A549 (cell line): ENCODE results near the gene TCN2. TPM values are rescaled to one million over a fixed set of nuclear protein-coding genes. Genes with fewer than 3 reads are reported as not detected.

Experiments used
- ATAC-seq, 2 experiments: fragments of 200-7000 bp in 1 of 2; fragments of >200 bp in 1 of 2; cut with Nextera tagmentation in 1 of 2; cut with Tn5 transposase in 1 of 2; 3 replicates each; pipeline versions ENCODE4 v1.8.0 to v1.9.1; 2018 to 2020; ENCODE audit warnings: mild to moderate bottlenecking in 1 of 2, moderate library complexity in 1 of 2
- CTCF ChIA-PET: fragments of 300-600 bp; sonication (Branson Sonifier 250); formaldehyde crosslinking; extraction: SDS; loops from one replicate; lab custom pipeline; 2021; ENCODE audit warnings: antibody characterized with exemption, inconsistent platforms; lab: Yijun Ruan, JAX
- POLR2A ChIA-PET: fragments of 350-600 bp; formaldehyde crosslinking; extraction: SDS; loops from one replicate; lab custom pipeline; 2021; ENCODE audit warnings: antibody characterized with exemption, inconsistent platforms; lab: Yijun Ruan, JAX
- DNase-seq, 2 experiments: peaks; one replicate each; pipeline versions ENCODE4 v3.0.0 to v3.0.0-alpha.2; 2011 to 2016; ENCODE audit warnings: low read depth in 1 of 2, low spot score in 1 of 2
- FAIRE-seq: peaks from 2 replicates; lab custom pipeline; 2011; peaks lifted over from hg19 to GRCh38; lab: Jason Lieb, UNC
- H3K27ac ChIP-seq, 2 experiments: fragments of >200 bp; sonication (Bioruptor Twin); formaldehyde crosslinking; 3 replicates each; pipeline ENCODE4 v1.5.1; 2016 to 2017
- H3K4me1 ChIP-seq: fragments of >200 bp; sonication (Bioruptor Twin); formaldehyde crosslinking; 3 replicates; pipeline ENCODE4 v1.6.1; 2016
- H3K4me2 ChIP-seq: fragments of >200 bp; sonication (Bioruptor Twin); formaldehyde crosslinking; 3 replicates; pipeline ENCODE4 v1.6.1; 2016
- H3K4me3 ChIP-seq: fragments of >200 bp; sonication (Bioruptor Twin); formaldehyde crosslinking; 3 replicates; pipeline ENCODE4 v1.5.1; 2016
- H3K9me3 ChIP-seq: fragments of >200 bp; sonication (Bioruptor Twin); formaldehyde crosslinking; 3 replicates; pipeline ENCODE4 v1.6.1; 2016
- CEBPB ChIP-seq, 2 experiments: fragments of >200 bp in 1 of 2; sonication (Bioruptor Twin) in 1 of 2; formaldehyde crosslinking in 1 of 2; IDR thresholded peaks; 2 replicates each; pipeline ENCODE4 v1.6.1; 2012 to 2016
- CHD2 ChIP-seq: fragments of 150-350 bp; IDR thresholded peaks from 2 replicates; pipeline ENCODE4 v1.6.1; 2014; ENCODE audit warnings: low read length; ENCODE audit not compliant: partially characterized antibody
- E2F6 ChIP-seq: IDR thresholded peaks from 2 replicates; pipeline ENCODE4 v1.6.1; 2012; ENCODE audit warnings: low read depth, borderline replicate concordance
- EHMT2 ChIP-seq: fragments of 200-600 bp; sonication (generic); IDR thresholded peaks from 2 replicates; pipeline ENCODE4 v1.6.1; 2016; ENCODE audit warnings: antibody characterized with exemption, low read depth, mild to moderate bottlenecking, moderate library complexity
- EP300 ChIP-seq, 2 experiments: fragments of >200 bp; sonication (Bioruptor Twin); formaldehyde crosslinking; IDR thresholded peaks; 2 replicates in 1 of 2; 3 replicates in 1 of 2; pipeline ENCODE4 v1.6.1; 2016 to 2017
- FOXS1 ChIP-seq: fragments of 250-450 bp; sonication (Bioruptor Pico); IDR thresholded peaks from 2 replicates; pipeline ENCODE4 v1.5.0; 2020; ENCODE audit warnings: mild to moderate bottlenecking, moderate library complexity
- GATA3 ChIP-seq: IDR thresholded peaks from 2 replicates; pipeline ENCODE4 v1.6.1; 2012; ENCODE audit warnings: borderline replicate concordance
- HEYL ChIP-seq: fragments of 250-450 bp; sonication (Bioruptor Pico); IDR thresholded peaks from 2 replicates; pipeline ENCODE4 v1.8.0; 2021; ENCODE audit warnings: mild to moderate bottlenecking, moderate library complexity
- HOXA7 ChIP-seq: fragments of 250-450 bp; sonication (Bioruptor Pico); IDR thresholded peaks from 2 replicates; pipeline ENCODE4 v1.5.0; 2020; ENCODE audit warnings: mild to moderate bottlenecking, moderate library complexity
- HOXB5 ChIP-seq: fragments of 250-450 bp; sonication (Bioruptor Pico); IDR thresholded peaks from 2 replicates; pipeline ENCODE4 v1.5.0; 2020; ENCODE audit warnings: mild to moderate bottlenecking, moderate library complexity
- MAZ ChIP-seq: fragments of 150-350 bp; IDR thresholded peaks from 2 replicates; pipeline ENCODE4 v1.6.1; 2014; ENCODE audit warnings: antibody characterized with exemption, low read depth, low read length, borderline replicate concordance
- NPAS2 ChIP-seq: fragments of 250-450 bp; sonication (Bioruptor Pico); IDR thresholded peaks from 2 replicates; pipeline ENCODE4 v1.8.0; 2022; ENCODE audit warnings: mild to moderate bottlenecking, moderate library complexity, borderline replicate concordance
- POLR2A ChIP-seq: IDR thresholded peaks from 2 replicates; pipeline ENCODE4 v1.6.1; 2012; ENCODE audit warnings: mild to moderate bottlenecking, low read length
- RAD21 ChIP-seq, 2 experiments: fragments of >200 bp in 1 of 2; sonication (Bioruptor Twin) in 1 of 2; formaldehyde crosslinking in 1 of 2; IDR thresholded peaks in 1 of 2; conservative IDR thresholded peaks in 1 of 2; 2 replicates in 1 of 2; 3 replicates in 1 of 2; pipeline ENCODE4 v1.6.1; 2012 to 2018; ENCODE audit warnings: inconsistent platforms in 1 of 2
- RFX5 ChIP-seq: fragments of 450-650 bp; IDR thresholded peaks from 2 replicates; pipeline ENCODE4 v1.7.1; 2014; ENCODE audit warnings: antibody characterized with exemption, mild to moderate bottlenecking, moderate library complexity
- SREBF2 ChIP-seq: fragments of 450-650 bp; IDR thresholded peaks from 2 replicates; pipeline ENCODE4 v1.6.1; 2014; ENCODE audit warnings: mild to moderate bottlenecking, moderate library complexity
- ZNF302 ChIP-seq: fragments of 250-450 bp; sonication (Bioruptor Pico); IDR thresholded peaks from 2 replicates; pipeline ENCODE4 v1.9.0; 2021; ENCODE audit warnings: inconsistent platforms, mild to moderate bottlenecking, moderate library complexity
- ZSCAN20 ChIP-seq: fragments of 250-450 bp; sonication (Bioruptor Pico); IDR thresholded peaks from 2 replicates; pipeline ENCODE4 v1.8.0; 2022; ENCODE audit warnings: mild to moderate bottlenecking, moderate library complexity
- WGBS: methylation state at CpG from one replicate; pipeline ENCODE4 v1.1.6; 2017; ENCODE audit errors: missing lambda C conversion rate; 5-methylcytosine and 5-hydroxymethylcytosine counted together
- polyA plus RNA-seq, 4 experiments: library from polyadenylated mRNA; depleted of rRNA in 3 of 4; stranded (reverse); fragments of >200 nt; fragmentation: RNase III in 1 of 4; extraction: RNeasy Plus Mini Kit Qiagen cat#74134 plus additional on column Dnase treatment in 1 of 4; gene quantifications; 2 replicates in 3 of 4; 3 replicates in 1 of 4; pipeline ENCODE4 v1.2.3, GENCODE V29; 2011 to 2017
- TF ChIP-seq, protein P1 (sequence below): fragments of 200-600 bp; sonication (generic); IDR thresholded peaks from 2 replicates; pipeline ENCODE4 v1.6.1; 2016; ENCODE audit warnings: antibody characterized with exemption, mild to moderate bottlenecking, moderate library complexity
- TF ChIP-seq, protein P2 (sequence below): fragments of 250-450 bp; sonication (Bioruptor Pico); IDR thresholded peaks from 2 replicates; pipeline ENCODE4 v1.5.0; 2020; ENCODE audit warnings: low read depth, mild to moderate bottlenecking, moderate library complexity
- TF ChIP-seq, protein P3 (sequence below): fragments of 450-650 bp; IDR thresholded peaks from 2 replicates; pipeline ENCODE4 v1.6.1; 2014; ENCODE audit warnings: antibody characterized with exemption

Gene TCN2
- polyA plus RNA-seq, 2 of the 4 experiments (the other 2 are of a cell fraction), result 3.9 to 4.3 TPM

DNA sequence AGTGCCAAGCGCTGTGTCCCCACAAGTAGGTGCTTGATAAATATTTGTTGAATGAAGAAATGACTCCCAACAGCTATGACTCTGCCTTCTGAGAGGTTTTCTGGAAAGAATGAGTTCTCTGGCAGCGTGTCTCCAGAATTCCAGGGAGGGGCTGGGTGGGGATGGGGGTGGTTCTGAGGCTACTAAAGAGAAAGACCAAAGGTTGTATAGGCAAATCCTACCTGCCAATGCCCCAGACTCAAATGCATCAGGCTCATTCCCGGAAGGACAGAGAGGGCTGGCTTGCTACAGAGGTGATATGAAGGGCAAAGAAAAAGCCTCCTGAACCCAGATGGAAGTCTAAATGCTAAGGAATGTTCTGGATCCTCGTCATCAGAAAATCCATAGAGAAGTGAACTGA, 58.8 kb downstream of the TCN2 start (continued):
- TF ChIP-seq, protein P1, sequence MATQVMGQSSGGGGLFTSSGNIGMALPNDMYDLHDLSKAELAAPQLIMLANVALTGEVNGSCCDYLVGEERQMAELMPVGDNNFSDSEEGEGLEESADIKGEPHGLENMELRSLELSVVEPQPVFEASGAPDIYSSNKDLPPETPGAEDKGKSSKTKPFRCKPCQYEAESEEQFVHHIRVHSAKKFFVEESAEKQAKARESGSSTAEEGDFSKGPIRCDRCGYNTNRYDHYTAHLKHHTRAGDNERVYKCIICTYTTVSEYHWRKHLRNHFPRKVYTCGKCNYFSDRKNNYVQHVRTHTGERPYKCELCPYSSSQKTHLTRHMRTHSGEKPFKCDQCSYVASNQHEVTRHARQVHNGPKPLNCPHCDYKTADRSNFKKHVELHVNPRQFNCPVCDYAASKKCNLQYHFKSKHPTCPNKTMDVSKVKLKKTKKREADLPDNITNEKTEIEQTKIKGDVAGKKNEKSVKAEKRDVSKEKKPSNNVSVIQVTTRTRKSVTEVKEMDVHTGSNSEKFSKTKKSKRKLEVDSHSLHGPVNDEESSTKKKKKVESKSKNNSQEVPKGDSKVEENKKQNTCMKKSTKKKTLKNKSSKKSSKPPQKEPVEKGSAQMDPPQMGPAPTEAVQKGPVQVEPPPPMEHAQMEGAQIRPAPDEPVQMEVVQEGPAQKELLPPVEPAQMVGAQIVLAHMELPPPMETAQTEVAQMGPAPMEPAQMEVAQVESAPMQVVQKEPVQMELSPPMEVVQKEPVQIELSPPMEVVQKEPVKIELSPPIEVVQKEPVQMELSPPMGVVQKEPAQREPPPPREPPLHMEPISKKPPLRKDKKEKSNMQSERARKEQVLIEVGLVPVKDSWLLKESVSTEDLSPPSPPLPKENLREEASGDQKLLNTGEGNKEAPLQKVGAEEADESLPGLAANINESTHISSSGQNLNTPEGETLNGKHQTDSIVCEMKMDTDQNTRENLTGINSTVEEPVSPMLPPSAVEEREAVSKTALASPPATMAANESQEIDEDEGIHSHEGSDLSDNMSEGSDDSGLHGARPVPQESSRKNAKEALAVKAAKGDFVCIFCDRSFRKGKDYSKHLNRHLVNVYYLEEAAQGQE, result no peak
- no peak for TF ChIP-seq HOXA7 (CRISPR knock-in tag)
- no peak for TF ChIP-seq HOXB5 (CRISPR knock-in tag)
- no peak for TF ChIP-seq RFX5
- TF ChIP-seq HEYL (CRISPR knock-in tag), result no peak
- no peak for TF ChIP-seq POLR2A
- TF ChIP-seq EHMT2, result no peak
- TF ChIP-seq MAZ, result no peak

DNA sequence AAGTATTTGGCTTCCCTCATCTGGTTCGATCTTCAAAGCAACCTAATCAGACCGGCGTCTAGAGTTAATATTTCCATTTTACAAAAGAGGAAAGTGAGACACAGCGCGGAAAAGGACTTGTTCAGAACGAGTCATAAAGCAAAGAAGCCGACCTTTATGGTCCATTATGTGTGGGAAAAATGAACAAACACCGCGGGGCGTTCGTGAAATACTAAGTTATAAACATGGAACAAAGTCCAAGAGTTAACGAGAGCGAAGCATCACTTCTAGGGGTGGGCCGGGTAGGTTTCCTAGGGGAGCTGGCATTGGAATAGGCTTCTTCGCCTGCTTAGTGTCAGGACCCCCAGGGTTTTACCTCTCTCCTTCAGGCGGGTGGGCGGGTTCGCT, 60.1 kb downstream of the TCN2 start:
- CTCF ChIA-PET, result interaction anchor here (0.7 to 2.2 kb wide), 3 partner anchors 12 to 89 kb away, joined by 3 to 12 read pairs (median 3); no protein-coding TSS in a partner anchor
- H3K4me3 ChIP-seq, result peak overlapping the region; percentile 69
- FAIRE-seq (no peak), DNase-seq (no peak), ATAC-seq (no peak)
- peak overlapping the region; percentile 92 for H3K4me2 ChIP-seq
- POLR2A ChIA-PET, result interaction anchor here (0.9 to 1.0 kb wide), 3 partner anchors 31 to 98 kb away, joined by 3 read pairs; partner anchors contain the start of genes SLC35E4 and TCN2
- H3K9me3 ChIP-seq, result no peaks in the 10 kb centered on the region
- WGBS, result 4% methylated on average over 15 of the region's 18 CpGs
- peaks cover 6% of the 10 kb centered on the region; the same call in 1 of the 3 replicates for H3K4me1 ChIP-seq
- TF ChIP-seq, protein P2, sequence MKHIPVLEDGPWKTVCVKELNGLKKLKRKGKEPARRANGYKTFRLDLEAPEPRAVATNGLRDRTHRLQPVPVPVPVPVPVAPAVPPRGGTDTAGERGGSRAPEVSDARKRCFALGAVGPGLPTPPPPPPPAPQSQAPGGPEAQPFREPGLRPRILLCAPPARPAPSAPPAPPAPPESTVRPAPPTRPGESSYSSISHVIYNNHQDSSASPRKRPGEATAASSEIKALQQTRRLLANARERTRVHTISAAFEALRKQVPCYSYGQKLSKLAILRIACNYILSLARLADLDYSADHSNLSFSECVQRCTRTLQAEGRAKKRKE (CRISPR knock-in tag), result no peak
- TF ChIP-seq CEBPB (IDR thresholded peaks at IDR 0.05) (no peak), ZNF302 (CRISPR knock-in tag) (no peak), EHMT2 (no peak), SREBF2 (no peak), FOXS1 (CRISPR knock-in tag) (no peak), RAD21 (conservative IDR thresholded peaks at IDR 0.05 in 1 of 2, IDR thresholded peaks at IDR 0.05 in 1 of 2) (no peak), HOXB5 (CRISPR knock-in tag) (no peak), EP300 (IDR thresholded peaks at IDR 0.05) (no peak), E2F6 (no peak), ZSCAN20 (CRISPR knock-in tag) (no peak), CHD2 (no peak), GATA3 (no peak), NPAS2 (no peak)
- TF ChIP-seq, protein P1, result no peak
- TF ChIP-seq, protein P3, sequence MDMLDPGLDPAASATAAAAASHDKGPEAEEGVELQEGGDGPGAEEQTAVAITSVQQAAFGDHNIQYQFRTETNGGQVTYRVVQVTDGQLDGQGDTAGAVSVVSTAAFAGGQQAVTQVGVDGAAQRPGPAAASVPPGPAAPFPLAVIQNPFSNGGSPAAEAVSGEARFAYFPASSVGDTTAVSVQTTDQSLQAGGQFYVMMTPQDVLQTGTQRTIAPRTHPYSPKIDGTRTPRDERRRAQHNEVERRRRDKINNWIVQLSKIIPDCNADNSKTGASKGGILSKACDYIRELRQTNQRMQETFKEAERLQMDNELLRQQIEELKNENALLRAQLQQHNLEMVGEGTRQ, result no peak
- H3K27ac ChIP-seq, result peak overlapping the region; percentile 69 to 88
